ENCODE data around the gene STOX2. TPM values are rescaled to one million over a fixed set of nuclear protein-coding genes. Genes with fewer than 3 reads are reported as not detected.
"Not testable (repeated sequence)": the region's sequence is repeated elsewhere in the genome, so short reads cannot be mapped to it uniquely, and the experiment has no call there.

Gene STOX2
- total RNA-seq, 4 donors from 2014 or later, result 21.6 to 23.7 (median 22.8) TPM

GRCh38 chr4:183940864-183941263 is 35.8 kb downstream of the STOX2 start:
- no peaks in the 10 kb centered on the region for H3K36me3 ChIP-seq
- no peaks in the 10 kb centered on the region for H3K9me3 ChIP-seq
- intact Hi-C loops (cut with DNase I), result no loop called here
- TF ChIP-seq POLR2A (IDR thresholded peaks at IDR 0.05), result no peak
- TF ChIP-seq CTCF (IDR thresholded peaks at IDR 0.05), result no peak
- no peak overlapping the region for H3K27ac ChIP-seq
- WGBS, 2 donors, result 31 to 46% methylated on average over 4 of the region's 4 CpGs
- DNase-seq, result no peak
- H3K4me3 ChIP-seq, result no peak overlapping the region
- peaks cover 0 to 14% (median 5%) of the 10 kb centered on the region in 3 donors for H3K4me1 ChIP-seq
- H3K27me3 ChIP-seq, result no peaks in the 10 kb centered on the region

- TF ChIP-seq CTCF (IDR thresholded peaks at IDR 0.05) (no peak), POLR2A (IDR thresholded peaks at IDR 0.05) (no peak)
- Histone ChIP-seq H3K27me3 (no peaks in the 10 kb centered on the region), H3K27ac (no peak overlapping the region), H3K9me3 (no peaks in the 10 kb centered on the region), H3K4me3 (no peak overlapping the region), H3K36me3 (no peaks in the 10 kb centered on the region), H3K4me1 (peaks cover 0 to 3% (median 0%) of the 10 kb centered on the region in 3 donors)
- intact Hi-C loops (cut with DNase I), result no loop called here
- DNase-seq, result no peak
These were observed 36.9 kb downstream of the STOX2 start for GRCh38 chr4:183941964-183942363.

GRCh38 chr4:183945741-183946140 is 40.6 kb downstream of the STOX2 start:
- Histone ChIP-seq H3K36me3 (no peaks in the 10 kb centered on the region), H3K4me3 (no peak overlapping the region), H3K27me3 (no peaks in the 10 kb centered on the region), H3K27ac (no peak overlapping the region), H3K9me3 (no peaks in the 10 kb centered on the region), H3K4me1 (peaks cover 0 to 11% (median 0%) of the 10 kb centered on the region in 3 donors)
- intact Hi-C loops (cut with DNase I), result no loop called here
- DNase-seq, result no peak
- WGBS, 2 donors, result 84 to 91% methylated on average over 8 of the region's 8 CpGs
- TF ChIP-seq POLR2A (IDR thresholded peaks at IDR 0.05) (no peak), CTCF (IDR thresholded peaks at IDR 0.05) (no peak)

- Histone ChIP-seq H3K27me3 (no peaks in the 10 kb centered on the region), H3K27ac (no peak overlapping the region), H3K4me1 (peaks cover 0 to 11% (median 0%) of the 10 kb centered on the region in 3 donors), H3K4me3 (no peak overlapping the region), H3K36me3 (no peaks in the 10 kb centered on the region), H3K9me3 (no peaks in the 10 kb centered on the region)
- intact Hi-C loops (cut with DNase I), result no loop called here
- DNase-seq, result no peak
- no peak for TF ChIP-seq CTCF (IDR thresholded peaks at IDR 0.05)
- no peak for TF ChIP-seq POLR2A (IDR thresholded peaks at IDR 0.05)
- 92 to 95% methylated on average over 7 to 8 of the region's 8 CpGs for WGBS, 2 donors
These were observed 45.4 kb downstream of the STOX2 start for GRCh38 chr4:183950536-183950935.

GRCh38 chr4:183952652-183953051 is 47.5 kb downstream of the STOX2 start:
- intact Hi-C loops (cut with DNase I); H3K27me3 ChIP-seq; H3K36me3 ChIP-seq; H3K9me3 ChIP-seq; DNase-seq; H3K27ac ChIP-seq; H3K4me3 ChIP-seq: not testable (repeated sequence)
- 94% methylated on average over 1 of the region's 1 CpG for WGBS, 2 donors
- H3K4me1 ChIP-seq, result peaks cover 0 to 11% (median 0%) of the 10 kb centered on the region in 3 donors

All from esophagus squamous epithelium (tissue), 5 donors.